Measurements from ENCODE around the gene HACD2. TPM values are rescaled to one million over a fixed set of nuclear protein-coding genes. Genes with fewer than 3 reads are reported as not detected.

The HACD2 gene
- total RNA-seq, 5 donors from 2014 or later (not counting 1 experiment from before 2014, with no cell fraction given) = 18.2 to 23.2 (median 20.7) TPM

GRCh38 chr3:123457841-123458240, 127.0 kb downstream of the HACD2 start:
- Mint-ChIP-seq H3K27ac (no peak overlapping the region), H3K4me3 (no peak overlapping the region), H3K4me1 (no peaks in the 10 kb centered on the region), H3K27me3 (peaks cover 35 to 44% of the 10 kb centered on the region in 2 donors), H3K36me3 (no peaks in the 10 kb centered on the region), H3K9me3 (no peaks in the 10 kb centered on the region)
- no peaks in the 10 kb centered on the region for H3K36me3 ChIP-seq (ENCODE audit: control insufficient read depth in 2 of 2, extremely low read depth in 1 of 2, insufficient read depth in 1 of 2, low read length in 1 of 2)
- CTCF ChIA-PET = interaction anchor here in 1 of 2 donors (0.7 kb wide), 1 partner anchor 55 kb away, joined by 3 read pairs; no protein-coding TSS in a partner anchor
- H3K4me1 ChIP-seq (ENCODE audit: control insufficient read depth in 1 of 2, extremely low read depth in 1 of 2, insufficient read depth in 2 of 2, low read length in 2 of 2) = no peaks in the 10 kb centered on the region
- H3K4me3 ChIP-seq (ENCODE audit: control insufficient read depth in 1 of 2, extremely low read depth in 1 of 2, low read length in 1 of 2) = no peak overlapping the region
- DNase-seq (no peak), ATAC-seq (replicated peaks in 1 of 4) (no peak)
- WGBS (ENCODE audit: insufficient coverage) = no CpG with 5 or more reads among the region's 1 CpG
- no peak overlapping the region for H3K27ac ChIP-seq (ENCODE audit: low read length)
- POLR2A ChIA-PET = no interaction called here
- peaks cover 2 to 28% of the 10 kb centered on the region in 2 experiments for H3K27me3 ChIP-seq (replicated peaks in 1 of 2; ENCODE audit: control insufficient read depth in 2 of 2, extremely low read depth in 1 of 2, insufficient read depth in 2 of 2, low read length in 1 of 2)
- H3K9me3 ChIP-seq = no peaks in the 10 kb centered on the region

DNA sequence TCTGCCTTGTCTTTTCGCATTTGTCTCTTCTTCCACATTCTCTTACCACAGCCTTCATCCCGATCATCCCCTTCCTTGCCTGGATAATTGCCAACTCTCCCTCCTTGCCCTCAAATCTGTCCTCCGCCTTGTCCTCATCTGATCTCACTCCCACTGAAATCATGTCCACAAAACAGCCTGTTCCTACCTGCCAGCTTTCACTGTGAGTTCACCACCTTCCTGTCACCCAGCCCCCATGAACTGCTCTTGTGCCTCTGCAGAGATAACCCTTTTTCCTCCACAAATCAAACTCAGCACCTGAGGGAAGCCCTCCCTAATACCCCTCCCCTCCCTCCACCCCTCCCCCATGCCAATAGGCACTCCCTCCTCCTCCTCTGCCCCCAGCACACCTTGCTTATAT, 131.2 kb downstream of the HACD2 start:
- H3K4me1 Mint-ChIP-seq = peaks cover 0 to 5% (median 5%) of the 10 kb centered on the region in 3 donors
- peaks cover 14 to 41% of the 10 kb centered on the region in 2 experiments for H3K27me3 ChIP-seq (replicated peaks in 1 of 2; ENCODE audit: control insufficient read depth in 2 of 2, extremely low read depth in 1 of 2, insufficient read depth in 2 of 2, low read length in 1 of 2)
- H3K4me3 ChIP-seq (ENCODE audit: control insufficient read depth in 1 of 2, extremely low read depth in 1 of 2, low read length in 1 of 2) = no peak overlapping the region
- 88% methylated on average over 3 of the region's 3 CpGs for WGBS (ENCODE audit: insufficient coverage)
- ATAC-seq (replicated peaks in 1 of 4) (no peak), DNase-seq (no peak)
- H3K27ac ChIP-seq (ENCODE audit: low read length) = no peak overlapping the region
- H3K27ac Mint-ChIP-seq = no peak overlapping the region
- no peak overlapping the region for H3K4me3 Mint-ChIP-seq
- POLR2A ChIA-PET = no interaction called here
- no peaks in the 10 kb centered on the region for H3K9me3 Mint-ChIP-seq
- CTCF ChIA-PET = no interaction called here
- no peaks in the 10 kb centered on the region for H3K9me3 ChIP-seq
- no peaks in the 10 kb centered on the region for H3K36me3 ChIP-seq (ENCODE audit: control insufficient read depth in 2 of 2, extremely low read depth in 1 of 2, insufficient read depth in 1 of 2, low read length in 1 of 2)
- H3K36me3 Mint-ChIP-seq = no peaks in the 10 kb centered on the region
- H3K27me3 Mint-ChIP-seq = peaks cover 40 to 45% of the 10 kb centered on the region in 2 donors
- H3K4me1 ChIP-seq (ENCODE audit: control insufficient read depth in 1 of 2, extremely low read depth in 1 of 2, insufficient read depth in 2 of 2, low read length in 2 of 2) = peaks cover 0 to 6% of the 10 kb centered on the region in 2 experiments

DNA sequence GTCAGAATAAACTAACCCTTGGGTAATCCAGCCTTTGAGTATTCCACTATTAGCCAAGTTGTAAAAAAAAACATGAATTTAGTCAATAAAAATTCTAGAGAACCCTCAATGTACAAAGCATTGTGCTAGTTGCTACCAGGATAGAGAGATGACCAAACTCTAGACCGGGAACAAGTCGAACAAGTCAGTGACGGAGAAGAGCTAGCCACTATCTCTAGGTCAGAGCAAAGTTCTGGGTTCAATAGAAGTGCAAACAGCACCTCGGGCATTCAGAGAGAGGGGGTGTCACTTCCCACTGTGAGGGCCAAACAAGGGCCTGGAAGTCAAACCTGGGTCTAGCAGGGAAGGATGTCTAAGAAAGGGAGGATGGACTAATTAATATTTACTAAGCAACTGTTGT, 133.7 kb downstream of the HACD2 start:
- peak overlapping the region; percentile 1 to 67 (median 14) for H3K4me3 Mint-ChIP-seq
- no peak overlapping the region for H3K27ac Mint-ChIP-seq

DNA sequence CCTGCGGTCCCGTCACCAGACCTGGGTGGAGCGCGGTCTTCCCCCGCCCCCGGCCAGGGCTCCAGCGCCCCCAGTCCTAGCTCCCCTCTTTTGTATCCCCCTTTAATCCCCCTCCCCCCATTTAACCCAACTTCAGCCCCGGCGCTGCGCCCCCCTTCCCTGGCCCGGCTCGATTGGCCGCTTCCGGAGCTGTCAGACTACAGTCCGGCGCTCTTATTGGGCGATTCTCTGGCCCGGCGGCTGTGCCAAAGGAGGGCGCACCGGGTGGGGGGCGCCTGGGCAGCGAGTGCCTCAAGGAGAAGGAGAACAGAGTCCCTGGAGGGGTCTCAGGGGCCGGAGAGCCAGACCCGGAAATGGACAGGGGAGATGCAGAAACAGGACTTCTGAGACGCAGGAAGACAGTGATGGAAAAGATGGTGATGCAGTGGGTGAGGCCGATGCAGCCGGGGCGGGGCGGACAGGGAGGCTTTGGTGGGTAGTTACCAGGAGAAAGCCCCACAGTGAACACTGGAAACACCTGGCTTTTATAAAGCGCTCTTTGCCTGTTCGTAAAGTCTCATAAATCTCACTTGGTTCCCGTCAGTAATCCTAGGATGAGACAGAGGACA, 134.8 kb downstream of the HACD2 start:
- Mint-ChIP-seq H3K9me3 (no peaks in the 10 kb centered on the region), H3K4me3 (peak overlapping the region; percentile 49 to 67 (median 63)), H3K27me3 (peaks cover 42 to 49% of the 10 kb centered on the region in 2 donors), H3K36me3 (no peaks in the 10 kb centered on the region), H3K27ac (no peak overlapping the region), H3K4me1 (peaks cover 0 to 10% (median 8%) of the 10 kb centered on the region in 3 donors)
- ATAC-seq (replicated peaks in 1 of 4) (no peak), DNase-seq (no peak)
- ChIA-PET POLR2A (no interaction called here), CTCF (interaction anchor here in 1 of 2 donors (0.6 kb wide), 2 partner anchors 90 to 111 kb away, joined by 3 read pairs; no protein-coding TSS in a partner anchor)
- Histone ChIP-seq H3K27ac (ENCODE audit: low read length) (no peak overlapping the region), H3K4me3 (ENCODE audit: control insufficient read depth in 1 of 2, extremely low read depth in 1 of 2, low read length in 1 of 2) (no peak overlapping the region), H3K36me3 (ENCODE audit: control insufficient read depth in 2 of 2, extremely low read depth in 1 of 2, insufficient read depth in 1 of 2, low read length in 1 of 2) (no peaks in the 10 kb centered on the region), H3K9me3 (no peaks in the 10 kb centered on the region), H3K27me3 (replicated peaks in 1 of 2; ENCODE audit: control insufficient read depth in 2 of 2, extremely low read depth in 1 of 2, insufficient read depth in 2 of 2, low read length in 1 of 2) (peaks cover 17 to 51% of the 10 kb centered on the region in 2 experiments), H3K4me1 (ENCODE audit: control insufficient read depth in 1 of 2, extremely low read depth in 1 of 2, insufficient read depth in 2 of 2, low read length in 2 of 2) (peaks cover 0 to 12% of the 10 kb centered on the region in 2 experiments)
- WGBS (ENCODE audit: insufficient coverage) = 19% methylated on average over 32 of the region's 33 CpGs

More for the DNA sequence above, 133.7 kb downstream of the HACD2 start:
- no peak overlapping the region for H3K27ac ChIP-seq (ENCODE audit: low read length)
- peaks cover 14 to 50% of the 10 kb centered on the region in 2 experiments for H3K27me3 ChIP-seq (replicated peaks in 1 of 2; ENCODE audit: control insufficient read depth in 2 of 2, extremely low read depth in 1 of 2, insufficient read depth in 2 of 2, low read length in 1 of 2)
- Mint-ChIP-seq H3K27me3 (peaks cover 36 to 46% of the 10 kb centered on the region in 2 donors), H3K36me3 (no peaks in the 10 kb centered on the region), H3K9me3 (no peaks in the 10 kb centered on the region), H3K4me1 (peaks cover 0 to 10% (median 8%) of the 10 kb centered on the region in 3 donors)
- ATAC-seq (replicated peaks in 1 of 4) (no peak), DNase-seq (no peak)
- no peak overlapping the region for H3K4me3 ChIP-seq (ENCODE audit: control insufficient read depth in 1 of 2, extremely low read depth in 1 of 2, low read length in 1 of 2)
- H3K36me3 ChIP-seq (ENCODE audit: control insufficient read depth in 2 of 2, extremely low read depth in 1 of 2, insufficient read depth in 1 of 2, low read length in 1 of 2) = no peaks in the 10 kb centered on the region
- ChIA-PET CTCF (no interaction called here), POLR2A (no interaction called here)
- 90% methylated on average over 4 of the region's 4 CpGs for WGBS (ENCODE audit: insufficient coverage)
- no peaks in the 10 kb centered on the region for H3K9me3 ChIP-seq
- H3K4me1 ChIP-seq (ENCODE audit: control insufficient read depth in 1 of 2, extremely low read depth in 1 of 2, insufficient read depth in 2 of 2, low read length in 2 of 2) = peaks cover 0 to 12% of the 10 kb centered on the region in 2 experiments

- peak in 2 of 4 experiments; percentile 13 to 39 for ATAC-seq (replicated peaks in 1 of 4)
- H3K27me3 ChIP-seq (replicated peaks in 1 of 2; ENCODE audit: control insufficient read depth in 2 of 2, extremely low read depth in 1 of 2, insufficient read depth in 2 of 2, low read length in 1 of 2) = peaks cover 17 to 48% of the 10 kb centered on the region in 2 experiments
Observed at GRCh38 chr3:123449102-123449996, 135.5 kb downstream of the HACD2 start.

GRCh38 chr3:123448536-123449101, 136.2 kb downstream of the HACD2 start, which contains the start of gene ADCY5:
Gene ADCY5, minus strand, starts transcription at chr3:123449090. Its CDS starts 545 bp downstream, at chr3:123448545.
- 5% methylated on average over 65 of the region's 67 CpGs for WGBS (ENCODE audit: insufficient coverage)
- DNase-seq (peak in 1 of 35 experiments; percentile 13), ATAC-seq (replicated peaks in 1 of 4) (peak in 2 of 4 experiments; percentile 9 to 16)
- ChIA-PET CTCF (interaction anchor here (0.6 to 0.7 kb wide), 2 partner anchors 288 to 1357 kb away, joined by 3 to 4 read pairs; no protein-coding TSS in a partner anchor), POLR2A (no interaction called here)
- H3K4me1 ChIP-seq (ENCODE audit: control insufficient read depth in 1 of 2, extremely low read depth in 1 of 2, insufficient read depth in 2 of 2, low read length in 2 of 2) = peaks cover 0 to 12% of the 10 kb centered on the region in 2 experiments
- H3K27me3 ChIP-seq (replicated peaks in 1 of 2; ENCODE audit: control insufficient read depth in 2 of 2, extremely low read depth in 1 of 2, insufficient read depth in 2 of 2, low read length in 1 of 2) = peaks cover 17 to 51% of the 10 kb centered on the region in 2 experiments
- H3K4me1 Mint-ChIP-seq = peaks cover 0 to 10% (median 8%) of the 10 kb centered on the region in 3 donors
- H3K27ac Mint-ChIP-seq = no peak within 1 kb of the TSS
- peaks cover 53 to 58% of the 10 kb centered on the region in 2 donors for H3K27me3 Mint-ChIP-seq
- H3K9me3 Mint-ChIP-seq = no peaks in the 10 kb centered on the region
- H3K36me3 ChIP-seq (ENCODE audit: control insufficient read depth in 2 of 2, extremely low read depth in 1 of 2, insufficient read depth in 1 of 2, low read length in 1 of 2) = no peaks in the 10 kb centered on the region
- no peaks in the 10 kb centered on the region for H3K9me3 ChIP-seq
- peak within 1 kb of the TSS in 2 of 3 donors; percentile 52 to 67 for H3K4me3 Mint-ChIP-seq
- peak within 1 kb of the TSS; percentile 28 to 63 for H3K4me3 ChIP-seq (ENCODE audit: control insufficient read depth in 1 of 2, extremely low read depth in 1 of 2, low read length in 1 of 2)
- no peaks in the 10 kb centered on the region for H3K36me3 Mint-ChIP-seq
- H3K27ac ChIP-seq (ENCODE audit: low read length) = no peak within 1 kb of the TSS

More at GRCh38 chr3:123449102-123449996, 135.5 kb downstream of the HACD2 start:
- Mint-ChIP-seq H3K9me3 (no peaks in the 10 kb centered on the region), H3K27me3 (peaks cover 49 to 52% of the 10 kb centered on the region in 2 donors), H3K36me3 (no peaks in the 10 kb centered on the region), H3K4me3 (peak overlapping the region in 1 of 3 donors; percentile 67), H3K4me1 (peaks cover 0 to 10% (median 8%) of the 10 kb centered on the region in 3 donors), H3K27ac (no peak overlapping the region)
- H3K4me1 ChIP-seq (ENCODE audit: control insufficient read depth in 1 of 2, extremely low read depth in 1 of 2, insufficient read depth in 2 of 2, low read length in 2 of 2) = peaks cover 0 to 12% of the 10 kb centered on the region in 2 experiments
- WGBS (ENCODE audit: insufficient coverage) = under 1% methylated on average over 107 of the region's 114 CpGs
- H3K9me3 ChIP-seq = no peaks in the 10 kb centered on the region
- ChIA-PET POLR2A (no interaction called here), CTCF (interaction anchor here (0.6 to 0.7 kb wide), 3 partner anchors 288 to 1358 kb away, joined by 3 to 4 read pairs (median 3); no protein-coding TSS in a partner anchor)
- no peaks in the 10 kb centered on the region for H3K36me3 ChIP-seq (ENCODE audit: control insufficient read depth in 2 of 2, extremely low read depth in 1 of 2, insufficient read depth in 1 of 2, low read length in 1 of 2)
- H3K4me3 ChIP-seq (ENCODE audit: control insufficient read depth in 1 of 2, extremely low read depth in 1 of 2, low read length in 1 of 2) = peak overlapping the region in 1 of 2 donors; percentile 62
- no peak overlapping the region for H3K27ac ChIP-seq (ENCODE audit: low read length)
- DNase-seq = peak in 2 of 35 experiments; percentile 0 to 16
